ENCODE data around the gene SLC25A21.
"Not testable (repeated sequence)": the region's sequence is repeated elsewhere in the genome, so short reads cannot be mapped to it uniquely, and the experiment has no call there.

Gene SLC25A21

DNA sequence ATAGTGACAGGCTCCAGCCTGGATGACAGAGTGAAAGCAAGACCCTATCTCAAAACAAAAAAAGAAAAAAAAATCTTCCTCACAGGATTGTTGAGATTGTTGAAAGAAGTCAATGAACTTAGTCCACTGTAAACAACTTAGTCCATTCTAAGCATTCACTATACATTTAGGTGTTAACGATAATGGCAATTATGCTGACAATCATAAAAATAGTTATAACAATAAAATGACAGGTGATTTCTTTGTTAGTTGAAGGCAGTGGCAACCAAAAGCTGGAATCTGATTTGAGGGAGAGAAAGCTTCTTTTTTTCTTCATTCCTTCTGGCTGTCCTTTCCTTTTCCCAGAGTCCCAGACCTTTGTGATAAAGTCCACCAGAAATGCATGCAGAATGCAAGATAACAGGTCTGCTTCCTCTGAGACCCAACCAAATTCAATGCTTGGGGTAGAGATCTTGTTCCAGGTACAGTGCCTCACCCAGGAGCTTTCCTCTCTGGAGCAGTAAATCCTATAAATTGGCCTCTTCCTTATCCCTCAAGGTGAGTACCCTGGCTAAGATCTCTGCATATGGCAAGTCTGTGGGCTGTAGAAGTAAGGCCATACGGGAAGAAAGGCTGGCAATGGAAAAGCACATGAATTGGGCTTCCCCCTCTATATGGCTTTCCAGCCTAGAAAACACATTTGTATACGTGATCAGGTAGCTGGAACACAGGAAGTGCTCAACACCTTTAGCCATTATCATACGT, 458.3 kb downstream of the SLC25A21 start:
- DNase-seq (ENCODE audit: low read depth in 3 of 3), result no peak

DNA sequence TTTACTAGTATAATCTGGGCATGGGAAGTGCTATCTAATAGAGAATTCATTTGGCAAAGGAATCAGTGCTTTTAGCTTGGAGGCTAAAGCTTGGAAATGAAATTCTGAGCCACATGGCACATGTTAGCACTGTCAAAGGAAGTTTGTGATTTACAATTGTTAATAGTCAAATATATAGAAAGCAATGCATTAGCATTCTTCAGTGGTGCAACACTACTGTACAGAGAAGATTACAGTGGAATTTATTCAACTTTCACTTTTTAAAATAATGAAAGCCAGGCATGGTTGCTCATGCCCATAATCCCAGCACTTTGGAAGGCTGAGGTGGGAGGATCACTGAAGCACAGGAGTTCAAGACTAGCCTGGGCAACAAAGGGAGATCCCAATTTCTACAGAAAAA, 464.8 kb downstream of the SLC25A21 start:
- DNase-seq (ENCODE audit: low read depth in 3 of 3), result no peak

DNA sequence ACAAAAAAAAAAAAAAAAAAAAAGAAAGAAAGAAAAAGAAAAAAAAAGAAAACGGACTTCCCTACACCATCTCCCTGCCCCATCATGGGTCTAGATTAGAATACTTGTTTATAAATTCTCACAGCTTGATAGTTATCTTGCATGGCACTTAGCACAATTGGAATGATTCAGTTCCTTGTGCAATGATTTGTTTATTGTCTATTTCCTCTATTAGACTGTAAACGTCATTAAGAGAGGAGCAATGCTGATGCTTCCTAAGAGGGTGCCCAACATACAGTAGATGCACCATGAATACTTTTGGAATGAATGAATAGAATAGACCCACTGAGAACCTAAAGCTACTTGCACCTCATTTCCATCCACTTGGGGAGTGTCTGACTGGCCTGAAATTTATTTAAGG, 469.9 kb downstream of the SLC25A21 start:
- no peak for DNase-seq (ENCODE audit: low read depth in 3 of 3)

DNA sequence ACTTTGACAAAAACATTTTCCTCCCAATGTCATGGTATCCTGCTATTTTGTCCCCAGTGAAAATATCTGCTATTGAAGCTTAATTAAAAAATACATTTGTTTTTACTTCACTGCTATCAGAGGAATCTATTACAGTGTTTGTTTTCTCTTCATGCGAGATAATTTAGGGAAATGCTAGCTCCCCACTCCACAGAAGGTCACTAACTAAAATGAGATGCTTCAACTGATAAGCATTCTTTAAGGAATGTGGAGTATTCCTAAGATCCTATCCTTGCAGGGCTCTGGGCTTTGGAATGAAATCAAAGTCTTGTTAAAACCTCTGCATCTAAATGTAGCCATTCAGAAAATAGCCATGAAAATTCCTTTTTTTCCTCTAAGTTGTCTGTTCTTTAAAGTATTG, 471.3 kb downstream of the SLC25A21 start:
- DNase-seq (ENCODE audit: low read depth in 3 of 3), result no peak

DNA sequence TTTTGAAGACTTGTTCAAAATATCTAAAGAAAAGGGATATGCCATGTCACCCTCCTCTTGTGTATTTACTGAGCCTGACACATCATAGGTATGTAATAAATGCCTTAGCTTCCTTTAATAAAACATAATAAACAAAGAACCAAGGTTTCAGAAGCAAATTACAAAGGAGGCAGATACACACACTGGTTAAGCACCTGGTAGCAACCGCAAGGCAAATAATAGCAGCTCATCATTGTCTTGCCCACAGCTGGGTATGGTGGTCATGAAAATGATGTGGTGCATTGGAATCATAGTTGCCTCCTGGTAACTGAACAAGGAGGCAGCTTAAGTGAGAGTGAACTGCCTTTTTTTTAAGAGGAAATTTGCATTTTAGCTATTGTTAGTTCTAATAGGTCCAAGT, 471.8 kb downstream of the SLC25A21 start:
- no peak for DNase-seq (ENCODE audit: low read depth in 3 of 3)

DNA sequence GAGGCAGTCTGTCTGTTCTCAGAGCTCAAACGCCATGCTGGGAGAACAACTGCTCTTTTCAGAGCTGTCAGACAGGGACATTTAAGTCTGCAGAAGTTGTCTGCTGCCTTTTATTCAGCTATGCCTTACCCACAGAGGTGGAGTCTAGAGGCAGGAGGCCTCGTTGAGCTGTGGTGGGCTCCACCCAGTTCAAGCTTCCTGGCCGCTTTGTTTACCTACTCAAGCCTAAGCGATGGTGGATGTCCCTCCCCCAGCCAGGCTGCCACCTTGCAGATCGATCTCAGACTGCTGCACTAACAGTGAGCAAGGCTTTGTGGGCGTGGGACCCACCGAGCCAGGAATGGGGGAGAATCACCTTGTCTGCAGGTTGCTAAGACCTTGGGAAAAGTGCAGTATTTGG, 473.0 kb downstream of the SLC25A21 start:
- DNase-seq (ENCODE audit: low read depth in 3 of 3), result not testable (repeated sequence)

DNA sequence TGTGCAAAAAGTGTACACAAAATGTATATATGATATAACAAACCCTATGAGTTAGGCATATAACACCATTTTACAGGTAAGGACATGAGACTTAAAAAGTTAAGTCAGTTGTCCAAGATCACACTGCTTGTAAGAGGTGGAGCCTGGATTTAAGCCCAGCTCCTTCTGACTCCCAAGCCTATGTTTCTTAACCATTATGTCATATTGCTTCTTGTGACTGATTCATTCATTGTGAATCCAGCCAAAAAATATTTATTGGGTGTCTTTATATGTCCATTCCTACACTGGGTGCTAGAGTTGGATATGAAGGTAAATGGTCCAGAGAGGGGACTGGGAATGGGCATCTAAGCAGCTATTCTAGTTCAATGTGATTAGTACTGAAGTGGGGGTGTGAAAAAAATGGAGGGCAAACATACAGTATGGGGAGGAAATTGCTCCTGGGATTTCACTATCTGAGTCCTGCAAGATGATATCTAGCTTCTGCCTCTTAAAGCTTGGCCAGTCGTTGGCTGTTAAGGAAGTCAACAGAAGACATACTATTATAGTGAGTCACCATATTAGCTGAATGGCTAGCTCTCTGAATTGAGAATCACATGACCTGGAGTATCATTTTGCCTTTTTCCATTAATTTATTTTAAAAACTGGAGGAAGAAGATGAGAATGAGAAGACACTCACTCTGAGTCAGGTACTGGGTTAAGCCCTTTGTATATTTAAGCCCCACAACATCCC, 481.9 kb downstream of the SLC25A21 start:
- DNase-seq (ENCODE audit: low read depth in 3 of 3), result no peak

DNA sequence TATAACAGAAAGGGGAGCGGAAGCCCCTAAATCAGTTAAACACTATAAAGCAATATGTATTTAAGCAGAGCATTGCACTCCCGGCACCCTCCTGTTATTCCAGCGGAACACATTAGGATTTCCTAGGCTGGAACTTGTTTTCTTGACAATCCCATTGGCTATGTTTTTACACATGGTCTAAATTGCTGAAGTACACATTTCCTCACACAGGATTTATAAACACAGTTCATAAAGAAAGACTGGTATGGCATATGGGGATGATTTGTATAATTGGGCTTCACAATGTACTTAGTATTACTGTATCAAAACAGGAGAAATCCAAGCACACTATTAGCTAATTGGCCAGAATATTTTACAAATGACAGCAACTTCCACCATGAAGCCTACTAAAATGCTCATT, 487.5 kb downstream of the SLC25A21 start:
- no peak for DNase-seq (ENCODE audit: low read depth in 3 of 3)

DNA sequence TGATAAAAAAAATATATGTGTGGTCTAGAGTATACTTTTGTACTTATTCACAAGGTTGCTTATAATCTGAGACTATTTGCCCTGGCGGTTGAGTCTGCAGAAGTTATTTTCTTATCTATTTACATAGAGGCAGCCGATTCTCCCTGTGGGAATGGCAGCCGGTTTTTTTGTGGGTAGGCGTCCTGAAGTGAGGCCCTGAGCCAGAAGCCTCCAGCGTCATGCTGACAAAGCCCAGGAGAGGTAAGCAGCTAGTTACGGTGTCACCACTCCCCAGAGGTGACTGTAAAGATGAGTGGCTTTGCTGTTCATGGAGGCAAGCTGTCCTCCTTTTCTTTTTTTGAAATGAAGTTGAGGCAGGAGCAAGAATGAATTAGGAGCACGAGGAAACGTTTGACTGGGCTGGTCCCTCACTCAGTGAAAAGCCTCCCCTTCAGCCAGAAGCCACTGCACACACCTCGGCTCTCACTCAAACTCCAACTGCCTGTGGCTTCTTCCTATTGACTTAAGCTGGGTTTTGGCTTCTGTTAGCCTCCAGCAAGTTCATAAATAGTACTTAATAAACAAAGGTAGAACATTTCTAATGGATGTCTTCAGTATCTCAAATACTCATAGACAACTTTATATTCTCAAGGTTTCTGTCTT, 489.2 kb downstream of the SLC25A21 start:
- DNase-seq (ENCODE audit: low read depth in 3 of 3), result no peak

DNA sequence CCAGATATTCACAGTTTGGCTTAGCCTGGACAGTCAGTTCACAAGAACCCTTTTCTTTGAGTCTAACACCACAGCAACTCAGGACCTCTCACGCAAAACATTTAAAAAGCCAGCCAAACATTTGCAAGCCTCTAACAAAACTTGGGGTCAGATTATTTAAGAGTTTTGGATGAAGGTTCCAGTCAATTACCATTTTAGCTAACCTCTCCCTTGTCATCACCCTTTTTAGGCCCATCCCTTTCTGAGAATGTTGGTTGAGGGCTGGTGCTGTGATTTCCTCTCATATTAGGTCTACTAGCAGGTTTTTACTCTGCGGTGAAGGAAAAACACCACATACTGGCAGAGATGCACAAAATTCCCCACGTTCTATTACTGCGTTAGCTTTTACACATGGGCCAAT, 490.1 kb downstream of the SLC25A21 start:
- no peak for DNase-seq (ENCODE audit: low read depth in 3 of 3)

DNA sequence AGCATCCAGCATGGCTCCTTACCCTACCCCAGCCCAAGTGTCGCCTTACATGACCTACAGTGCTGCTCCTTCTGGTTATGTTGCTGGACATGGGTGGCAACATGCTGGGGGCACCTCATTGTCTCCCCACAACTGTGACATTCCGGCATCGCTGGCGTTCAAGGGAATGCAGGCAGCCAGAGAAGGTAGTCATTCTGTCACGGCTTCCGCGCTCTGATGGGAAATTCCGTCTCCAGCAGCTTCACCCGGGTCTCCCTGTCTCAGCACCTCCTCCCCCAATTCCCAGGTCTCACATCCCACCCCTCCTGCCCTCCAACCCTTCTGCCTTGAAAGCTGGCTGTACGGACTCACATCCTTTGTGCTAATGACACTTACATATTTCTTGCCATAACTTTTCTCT, 496.2 kb downstream of the SLC25A21 start:
- no peak for DNase-seq (ENCODE audit: low read depth in 3 of 3)

DNA sequence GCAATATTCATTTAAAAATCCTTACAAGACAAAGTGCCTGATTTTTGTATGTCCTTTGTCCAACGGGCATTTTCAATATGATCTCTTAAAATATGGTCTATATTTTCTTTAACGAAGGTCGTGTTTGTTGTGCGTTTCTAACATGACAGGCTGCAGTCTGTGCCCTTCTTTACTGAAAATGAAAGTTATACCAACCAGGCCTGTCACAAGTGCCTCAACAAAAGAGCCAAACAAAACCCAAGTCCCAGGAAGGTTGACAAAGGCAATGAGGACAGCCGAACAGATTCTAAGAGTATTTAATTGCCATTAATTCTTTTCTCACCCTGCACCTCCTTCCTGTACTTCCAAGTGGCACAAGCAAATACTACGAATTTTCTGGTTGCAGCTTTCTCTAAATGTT, 496.8 kb downstream of the SLC25A21 start:
- DNase-seq (ENCODE audit: low read depth in 3 of 3), result no peak

DNA sequence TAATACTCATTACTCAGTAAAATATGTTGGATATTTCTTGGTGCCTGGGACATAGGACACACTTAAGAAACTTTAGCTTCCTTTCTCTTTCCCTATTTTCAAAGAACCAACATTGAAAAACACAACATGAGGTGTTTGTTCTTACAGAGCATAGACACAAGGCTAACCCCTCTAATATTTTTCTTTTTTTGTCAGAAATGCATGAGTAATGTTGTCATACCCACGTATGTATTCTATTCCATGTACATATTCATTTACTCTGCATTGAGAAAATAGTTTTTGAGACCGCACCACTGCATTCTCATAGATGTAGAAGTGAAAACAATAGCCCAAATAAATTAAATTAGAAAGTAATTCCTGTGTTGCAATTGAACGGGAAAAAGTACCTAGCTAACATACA, 497.7 kb downstream of the SLC25A21 start:
- no peak for DNase-seq (ENCODE audit: low read depth in 3 of 3)

DNA sequence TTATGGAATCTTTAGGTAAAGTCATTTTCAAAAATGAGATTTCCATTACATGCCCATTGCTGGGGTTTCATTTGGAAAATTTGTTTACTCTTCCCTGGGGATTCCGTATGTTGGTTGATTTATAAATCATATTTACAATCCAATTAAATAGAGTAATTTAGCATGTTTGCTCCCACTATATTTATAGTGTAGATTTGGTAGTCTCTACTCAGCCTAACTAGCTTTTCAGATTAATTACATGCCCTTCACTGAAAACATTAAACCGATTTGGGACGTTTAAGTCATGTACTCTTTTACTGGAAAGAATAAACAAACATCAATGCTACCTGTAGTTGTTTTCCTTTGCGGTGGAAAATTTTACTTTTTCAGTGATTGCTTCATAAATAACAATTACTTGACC, 500.3 kb downstream of the SLC25A21 start:
- no peak for DNase-seq (ENCODE audit: low read depth in 3 of 3)

DNA sequence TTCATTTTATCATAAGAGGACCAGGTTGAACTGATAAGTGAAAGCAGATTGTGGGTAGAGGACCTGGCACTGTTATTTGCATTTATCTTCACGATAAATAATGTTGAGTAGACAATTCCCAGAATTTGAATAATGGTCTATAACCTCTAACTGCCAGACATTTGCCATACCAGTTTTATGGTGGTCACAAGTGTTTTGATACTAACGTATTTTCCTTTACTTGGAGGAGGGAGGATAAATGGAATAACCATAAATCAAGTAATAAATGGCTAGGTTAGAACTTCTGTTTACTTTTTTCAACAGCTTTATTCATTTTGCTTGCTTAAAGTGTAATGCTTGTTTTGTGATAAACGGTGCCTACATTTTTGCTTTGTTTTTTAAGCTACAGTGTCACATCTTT, 501.3 kb downstream of the SLC25A21 start:
- no peak for DNase-seq (ENCODE audit: low read depth in 3 of 3)

DNA sequence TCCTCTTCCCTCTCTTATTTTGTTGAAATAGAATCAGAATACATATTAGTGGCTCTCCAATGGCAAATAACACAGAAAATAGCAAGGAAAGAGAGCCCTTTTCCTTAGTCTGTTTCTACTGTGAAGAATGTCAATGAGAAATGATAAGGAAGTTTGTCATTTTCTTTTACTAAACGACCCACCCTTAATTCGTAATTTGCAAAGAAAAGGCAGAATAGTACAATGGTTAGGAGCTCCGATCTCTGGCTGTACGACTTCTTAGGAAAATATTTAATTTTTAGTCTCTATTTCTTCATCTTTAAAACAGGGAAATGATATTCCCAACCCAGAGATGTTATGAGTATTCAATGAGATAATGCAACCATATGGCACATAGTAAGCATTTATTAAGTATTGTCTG, 504.7 kb downstream of the SLC25A21 start:
- no peak for DNase-seq (ENCODE audit: low read depth in 3 of 3)

DNA sequence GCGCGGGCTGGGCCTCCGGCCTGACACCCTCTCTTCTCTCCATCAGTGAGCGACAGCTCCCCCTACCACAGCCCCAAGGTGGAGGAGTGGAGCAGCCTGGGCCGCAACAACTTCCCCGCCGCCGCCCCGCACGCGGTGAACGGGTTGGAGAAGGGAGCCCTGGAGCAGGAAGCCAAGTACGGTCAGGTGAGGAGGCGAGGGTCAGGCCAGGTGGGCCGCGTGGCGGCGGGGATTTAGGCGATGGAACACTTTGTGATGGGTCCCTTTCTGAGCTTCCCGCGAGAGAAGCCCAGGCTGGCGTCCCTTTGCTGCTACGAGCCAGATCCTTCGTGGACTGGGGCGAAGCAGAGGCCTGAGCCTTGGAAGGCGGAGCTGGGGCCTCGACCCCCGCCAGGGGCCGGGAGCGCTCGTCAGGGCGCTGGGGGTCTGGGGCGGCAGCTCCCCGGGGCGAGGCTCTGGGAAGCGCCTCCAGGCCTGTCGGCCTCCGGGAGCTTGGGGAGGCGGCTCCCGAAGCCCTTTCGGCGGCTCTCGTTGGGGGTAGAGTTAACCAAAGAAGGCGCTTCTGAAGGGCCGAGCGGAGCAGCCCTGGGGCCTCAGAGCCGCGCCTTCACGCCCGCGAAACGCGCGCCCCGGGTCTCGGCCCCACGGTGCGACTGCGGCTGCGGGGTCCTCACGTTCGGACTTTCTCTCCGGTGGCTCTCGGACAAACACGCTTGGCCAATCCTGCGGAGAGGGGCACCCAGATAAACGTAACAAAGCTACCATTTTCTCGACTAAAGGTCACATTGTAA, 505.8 kb downstream of the SLC25A21 start:
- no peak for DNase-seq (ENCODE audit: low read depth in 3 of 3)

DNA sequence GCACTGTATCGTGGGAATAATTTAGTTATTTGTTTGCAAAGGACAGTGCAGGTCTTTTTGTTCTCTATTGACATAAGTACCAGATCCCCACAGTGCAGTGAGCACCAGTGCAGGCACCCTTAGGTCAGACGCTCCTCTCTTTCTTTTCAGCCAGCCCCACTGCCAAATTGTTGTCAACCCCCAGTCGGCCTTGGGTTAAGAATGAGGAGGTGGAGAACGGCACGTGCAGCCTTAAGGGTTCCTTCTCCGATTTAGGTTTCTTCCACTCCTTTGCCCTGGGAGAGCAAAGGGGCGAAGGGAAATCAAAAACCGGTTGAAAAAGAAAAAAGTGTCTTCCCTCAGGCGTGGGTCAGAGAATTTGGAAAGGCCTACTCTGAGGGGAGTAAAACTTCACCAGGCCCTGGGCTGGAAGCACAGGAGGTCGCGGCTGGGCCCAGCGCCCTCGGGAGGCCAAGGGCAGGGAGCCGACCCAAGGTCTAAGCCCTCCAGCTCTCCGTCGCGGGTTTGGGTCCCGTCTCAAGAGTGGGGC, 506.5 kb downstream of the SLC25A21 start:
- DNase-seq (ENCODE audit: low read depth in 3 of 3), result no peak

DNA sequence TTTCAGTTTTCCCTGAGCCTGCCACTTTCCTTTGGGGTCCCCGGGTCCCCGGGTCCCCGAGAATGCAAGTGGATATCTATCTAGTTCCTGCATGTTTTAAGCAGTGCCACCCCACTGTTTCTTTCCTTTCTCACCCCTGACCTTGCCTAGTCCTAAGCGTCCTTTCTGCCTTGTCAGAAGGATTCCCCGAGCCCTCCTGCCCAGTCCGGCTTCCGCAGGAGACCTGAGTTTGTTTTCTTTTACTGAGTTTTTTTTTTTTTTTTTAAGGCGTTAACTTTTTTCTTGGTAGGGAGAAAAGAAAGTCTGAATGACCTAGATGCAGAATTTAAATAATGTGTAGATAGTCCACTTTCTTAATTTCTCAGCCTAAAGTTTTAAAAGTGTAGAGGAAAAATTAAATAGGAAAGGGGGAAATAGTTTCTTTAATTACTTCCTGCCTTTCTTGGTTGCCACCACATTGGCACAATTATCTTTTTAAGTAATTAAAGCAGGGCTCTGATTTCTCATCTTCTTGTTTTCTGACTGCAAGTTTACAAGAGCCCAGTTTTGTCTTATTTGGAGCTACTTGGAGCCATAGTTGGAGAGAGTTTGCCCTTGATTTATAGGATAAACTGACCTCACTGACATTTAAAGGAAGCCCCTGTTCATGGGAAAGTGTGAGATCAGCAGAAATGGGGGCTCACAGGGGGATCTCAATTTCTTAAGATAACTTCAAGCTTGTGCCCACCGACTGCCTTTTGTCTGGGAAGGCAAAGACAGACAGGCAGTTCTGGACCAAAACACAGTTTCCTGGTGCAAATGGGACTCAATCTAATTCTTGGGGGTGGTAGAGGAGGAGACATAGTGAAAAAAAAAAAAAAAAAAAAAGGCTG, 507.8 kb downstream of the SLC25A21 start:
- no peak for DNase-seq (ENCODE audit: low read depth in 3 of 3)

DNA sequence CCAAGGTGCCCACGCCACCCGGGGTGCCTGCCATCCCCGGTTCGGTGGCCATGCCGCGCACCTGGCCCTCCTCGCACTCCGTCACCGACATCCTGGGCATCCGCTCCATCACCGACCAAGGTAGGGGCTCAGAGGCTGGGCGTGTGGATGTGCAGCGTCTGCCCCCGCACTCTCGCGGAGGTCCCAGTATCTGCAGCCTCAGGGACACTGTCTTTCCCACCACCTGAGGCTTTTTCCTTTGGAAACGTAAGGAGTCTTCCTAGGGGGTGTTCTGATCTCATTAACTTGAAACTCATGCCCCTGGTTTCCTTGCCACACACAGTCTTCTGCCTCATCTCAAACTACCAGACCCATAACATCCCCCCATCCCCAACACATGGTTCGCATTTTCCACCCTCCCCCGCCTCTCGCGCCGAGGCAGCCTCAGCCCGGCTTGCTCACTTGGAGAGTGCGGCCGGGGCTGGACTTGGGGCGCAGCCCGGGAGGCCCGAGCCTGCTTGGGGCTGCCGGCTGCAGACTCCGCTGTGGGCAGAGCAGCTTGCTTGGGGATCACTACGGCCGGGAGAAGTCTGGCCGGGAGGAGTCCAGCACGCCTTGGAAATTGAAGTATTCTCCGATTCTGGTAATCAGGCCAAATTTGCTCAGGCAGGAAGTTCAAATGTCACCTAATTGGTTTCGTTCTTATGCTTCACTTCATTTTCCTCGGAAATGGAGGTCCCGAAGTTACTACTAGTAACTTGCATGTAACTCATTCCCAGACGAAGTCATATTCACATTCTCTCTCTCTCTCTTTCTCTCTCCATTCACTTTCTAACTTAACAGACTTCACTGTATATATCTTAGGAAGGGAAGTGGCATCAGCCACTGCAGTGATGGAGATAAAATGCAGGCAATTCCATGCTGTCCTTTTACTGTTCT, 508.7 kb downstream of the SLC25A21 start:
- no peak for DNase-seq (ENCODE audit: low read depth in 3 of 3)

Measured in stimulated activated CD4-positive, alpha-beta T cell treated with anti-CD3 and anti-CD28 coated beads, TNF-alpha, amount 100 ng/mL, for 4 hours (primary cell).